Lower lobe of right lung (tissue), 2 donors: Measurements from ENCODE around the gene MEGF9. TPM values are rescaled to one million over a fixed set of nuclear protein-coding genes. Genes with fewer than 3 reads are reported as not detected.
A peak's percentile ranks its signal among the peaks of the same experiment; 100 is the strongest.

Experiments
- ATAC-seq, 2 donors: fragments of 200-7000 bp; cut with Tn5 transposase; one replicate each; pipeline ENCODE4 v1.9.1; 2020 to 2022; ENCODE audit warnings: mild to moderate bottlenecking in 2 of 2, moderate library complexity in 2 of 2
- DNase-seq: peaks from one replicate; pipeline ENCODE4 v3.0.0-alpha.2; 2020
- H3K27ac ChIP-seq: fragments of 200-600 bp; one replicate; pipeline ENCODE4 v1.8.0; 2022
- H3K27me3 ChIP-seq: fragments of 200-600 bp; one replicate; pipeline ENCODE4 v1.8.0; 2022; ENCODE audit warnings: low read depth
- H3K36me3 ChIP-seq: fragments of 200-600 bp; one replicate; pipeline ENCODE4 v1.8.0; 2022; ENCODE audit warnings: mild to moderate bottlenecking
- H3K4me1 ChIP-seq: fragments of 200-600 bp; one replicate; pipeline ENCODE4 v1.8.0; 2022
- H3K4me3 ChIP-seq: fragments of 200-600 bp; one replicate; pipeline ENCODE4 v1.8.0; 2022; ENCODE audit warnings: mild to moderate bottlenecking
- H3K9me3 ChIP-seq: fragments of 200-600 bp; one replicate; pipeline ENCODE4 v1.8.0; 2022
- CTCF ChIP-seq: fragments of 200-600 bp; IDR thresholded peaks from one replicate; pipeline ENCODE4 v1.8.0; 2022; ENCODE audit warnings: antibody characterized with exemption, mild to moderate bottlenecking
- intact Hi-C: fragments of 100-400 bp; cut with DNase I; formaldehyde crosslinking; loops from one replicate; pipeline ENCODE4 v1.11.0; 2022
- total RNA-seq: library from RNA; stranded (reverse); fragmentation: NEBNext Ultra II Directional; extraction: Animal tissue kit (Norgen Biotek cat#: 25700); gene quantifications from one replicate; pipeline ENCODE4 v1.2.1, GENCODE V29; 2021
- donor health status: DM: no; HTN: yes; CAD: no; lungs with severe emphysema.

Gene MEGF9
- total RNA-seq, 1 donor from 2014 or later: 71.1 TPM

DNA sequence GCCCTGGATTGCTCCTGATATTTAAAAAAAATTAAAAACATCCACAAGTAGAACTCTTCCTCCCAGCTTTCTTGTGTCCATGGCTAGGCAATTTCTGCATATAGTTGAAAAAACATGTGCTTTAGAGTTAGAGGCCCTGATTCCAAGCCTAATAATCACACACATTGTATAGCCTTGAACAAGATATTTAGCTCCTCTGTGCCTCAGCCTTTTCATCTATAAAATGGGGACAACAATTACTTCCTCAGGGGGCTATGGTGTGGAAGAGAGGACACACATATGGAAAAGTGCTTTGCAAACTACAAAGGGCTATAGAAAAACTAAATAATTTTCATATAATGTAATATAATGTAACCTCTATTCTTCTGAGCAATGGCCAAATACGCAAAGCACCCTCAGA is 111.3 kb downstream of the MEGF9 start:
- DNase-seq: no peak
- Histone ChIP-seq H3K4me3 (no peak overlapping the region), H3K27me3 (no peaks in the 10 kb centered on the region), H3K27ac (no peak overlapping the region), H3K4me1 (no peaks in the 10 kb centered on the region), H3K36me3 (peaks cover 39% of the 10 kb centered on the region), H3K9me3 (no peaks in the 10 kb centered on the region)
- TF ChIP-seq CTCF: no peak
- ATAC-seq: no peak
- intact Hi-C loops: no loop called here

DNA sequence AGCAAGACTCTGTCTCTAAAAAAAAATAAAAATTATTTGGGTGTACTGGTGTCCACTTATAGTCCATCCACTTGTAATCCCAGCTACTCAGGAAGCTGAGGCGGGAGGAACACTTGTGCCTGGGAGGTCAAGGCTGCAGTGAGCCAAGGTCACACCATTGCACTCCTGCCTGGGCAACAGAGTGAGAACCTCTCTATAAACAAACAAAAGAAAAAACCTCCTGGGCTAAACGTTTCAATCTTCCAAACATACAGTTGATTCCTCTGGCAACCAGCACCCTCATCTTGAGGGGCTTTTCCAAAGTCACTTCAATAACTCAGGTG is 120.4 kb downstream of the MEGF9 start:
- DNase-seq (no peak), ATAC-seq (no peak)
- no peaks in the 10 kb centered on the region for H3K4me1 ChIP-seq
- intact Hi-C loops: no loop called here
- no peaks in the 10 kb centered on the region for H3K27me3 ChIP-seq
- H3K36me3 ChIP-seq: no peaks in the 10 kb centered on the region
- no peak overlapping the region for H3K27ac ChIP-seq
- no peak for TF ChIP-seq CTCF
- no peak overlapping the region for H3K4me3 ChIP-seq
- no peaks in the 10 kb centered on the region for H3K9me3 ChIP-seq

DNA sequence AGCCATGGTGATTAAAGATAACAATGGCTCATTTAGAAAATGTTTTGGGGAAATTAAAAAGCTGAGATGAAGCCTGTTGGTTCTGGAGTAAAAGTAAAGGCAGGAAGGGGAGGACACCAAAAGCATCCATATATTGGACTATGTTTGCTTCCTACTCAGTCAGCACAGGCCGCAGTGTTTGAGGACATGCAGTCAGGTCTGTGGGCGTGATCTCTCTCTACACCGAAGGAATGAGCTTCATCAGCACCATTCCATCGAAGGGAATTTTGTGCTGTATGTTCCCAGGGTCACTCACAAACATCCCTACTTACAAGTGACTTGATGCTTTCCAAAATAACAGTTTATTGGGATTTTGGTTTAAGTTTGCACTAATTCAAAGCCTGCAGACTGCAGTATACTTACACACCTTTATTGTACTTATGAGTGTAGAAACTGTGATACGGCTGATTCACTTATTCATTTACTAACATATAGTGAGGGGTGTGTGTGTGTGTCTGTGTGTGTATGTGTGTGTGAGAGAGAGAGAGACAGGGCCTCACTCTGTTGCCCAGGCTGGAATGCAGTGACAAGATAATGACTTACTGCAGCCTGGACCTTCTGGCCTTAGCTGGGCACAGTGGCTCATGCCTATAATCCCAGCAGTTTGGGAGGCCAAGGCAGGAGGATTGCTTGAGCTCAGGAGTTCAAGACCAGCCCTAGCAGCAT is 120.9 kb downstream of the MEGF9 start:
- ATAC-seq (no peak), DNase-seq (no peak)
- Histone ChIP-seq H3K4me1 (no peaks in the 10 kb centered on the region), H3K27ac (no peak overlapping the region), H3K36me3 (no peaks in the 10 kb centered on the region), H3K4me3 (no peak overlapping the region), H3K9me3 (no peaks in the 10 kb centered on the region), H3K27me3 (no peaks in the 10 kb centered on the region)
- intact Hi-C loops: no loop called here
- no peak for TF ChIP-seq CTCF

DNA sequence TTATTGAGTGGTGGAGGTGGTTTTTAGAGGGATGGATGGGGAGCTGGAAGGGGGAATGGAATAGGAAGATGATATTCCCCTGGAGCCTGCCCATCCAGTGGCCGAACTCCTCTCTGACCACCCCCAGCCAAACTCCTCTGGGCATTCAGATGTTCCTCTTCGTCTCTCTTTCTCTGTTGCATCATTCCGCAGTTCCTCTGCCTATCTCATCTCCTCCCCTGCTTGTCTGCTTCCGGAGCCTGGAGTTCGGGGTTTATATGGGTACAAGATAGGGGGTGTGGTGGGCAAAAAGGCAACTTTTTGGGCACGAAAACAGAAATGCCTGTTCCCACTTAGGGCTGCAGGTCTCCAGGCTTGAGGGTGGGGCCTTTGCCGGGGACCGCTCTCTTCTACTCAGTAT is 122.1 kb downstream of the MEGF9 start:
- TF ChIP-seq CTCF: no peak
- H3K27ac ChIP-seq: no peak overlapping the region
- no peaks in the 10 kb centered on the region for H3K36me3 ChIP-seq
- intact Hi-C loops: no loop called here
- no peak for DNase-seq
- no peak for ATAC-seq
- H3K27me3 ChIP-seq: no peaks in the 10 kb centered on the region
- H3K4me3 ChIP-seq: no peak overlapping the region
- H3K4me1 ChIP-seq: no peaks in the 10 kb centered on the region
- H3K9me3 ChIP-seq: no peaks in the 10 kb centered on the region

DNA sequence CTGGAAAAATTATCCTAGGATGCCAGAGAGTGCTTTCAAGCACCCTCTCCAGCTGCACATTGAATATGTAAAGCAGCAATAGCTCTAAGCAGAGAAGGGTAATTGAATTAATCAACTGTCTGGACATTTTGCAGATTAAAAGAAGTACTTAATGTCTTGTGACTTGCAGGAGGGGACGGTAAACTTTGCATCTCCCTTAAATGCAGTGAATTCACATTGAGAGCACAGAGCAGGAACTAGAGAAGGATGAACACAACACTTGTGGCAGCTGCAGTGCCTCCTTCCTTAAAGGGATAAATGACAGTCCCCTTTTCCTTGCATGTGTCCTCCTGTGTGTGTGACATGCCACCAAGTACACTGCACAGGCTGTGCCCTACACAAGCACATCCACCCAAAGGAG is 126.9 kb downstream of the MEGF9 start:
- intact Hi-C loops: no loop called here
- Histone ChIP-seq H3K4me3 (no peak overlapping the region), H3K27me3 (no peaks in the 10 kb centered on the region), H3K4me1 (no peaks in the 10 kb centered on the region), H3K9me3 (no peaks in the 10 kb centered on the region), H3K27ac (no peak overlapping the region), H3K36me3 (no peaks in the 10 kb centered on the region)
- no peak for TF ChIP-seq CTCF
- no peak for ATAC-seq
- no peak for DNase-seq

GRCh38 chr9:120583958-120584369 is 130.3 kb downstream of the MEGF9 start:
- TF ChIP-seq CTCF: no peak
- ATAC-seq: peak; percentile 18 to 40
- no peaks in the 10 kb centered on the region for H3K9me3 ChIP-seq
- H3K36me3 ChIP-seq: no peaks in the 10 kb centered on the region
- no peak for DNase-seq
- intact Hi-C loops: no loop called here
- H3K4me3 ChIP-seq: no peak overlapping the region
- no peaks in the 10 kb centered on the region for H3K27me3 ChIP-seq
- H3K27ac ChIP-seq: no peak overlapping the region
- H3K4me1 ChIP-seq: peaks cover 12% of the 10 kb centered on the region
